Middle frontal gyrus (tissue), 1 donor: ENCODE results near the gene ZNF821.
"Not testable (repeated sequence)": the region's sequence is repeated elsewhere in the genome, so short reads cannot be mapped to it uniquely, and the experiment has no call there.

ENCODE experiments used
- DNase-seq: peaks from one replicate; pipeline ENCODE4 v3.0.0-alpha.2; 2015; ENCODE audit warnings: low spot score; ENCODE audit errors: extremely low spot score

ZNF821 gene

DNA sequence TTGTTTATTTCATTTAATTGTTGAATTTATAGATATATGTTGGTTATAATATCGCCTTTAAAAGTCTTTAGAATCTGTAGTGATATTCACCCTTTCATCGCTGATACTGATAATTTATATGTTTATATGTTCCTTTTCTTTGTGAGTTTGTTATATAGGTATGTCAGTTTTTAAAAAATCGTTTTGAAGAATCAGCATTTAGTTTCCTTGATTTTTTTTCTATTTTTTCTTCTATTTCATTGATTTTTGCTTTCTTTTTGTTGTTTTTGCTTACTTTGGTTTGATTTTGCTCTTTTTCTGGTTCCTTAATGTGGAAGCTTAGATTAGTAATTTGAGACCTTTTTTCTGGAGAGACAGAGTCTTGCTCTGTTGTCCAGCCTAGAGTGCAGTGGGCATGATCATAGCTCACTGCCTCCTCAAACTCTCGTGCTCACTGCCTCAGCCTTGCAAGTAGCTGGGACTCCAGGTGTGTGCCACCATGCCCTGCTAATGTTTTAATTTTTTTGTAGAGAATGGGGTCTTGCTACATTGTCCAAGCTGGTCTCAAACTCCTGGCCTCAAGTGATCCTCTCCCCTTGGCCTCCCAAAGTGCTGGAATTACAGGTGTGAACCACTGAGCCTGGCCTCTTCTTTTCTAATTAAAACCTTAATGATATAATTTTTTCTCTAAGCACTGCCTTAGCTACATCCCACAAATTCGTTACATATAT is 18.8 kb upstream of the ZNF821 start:
- DNase-seq: no peak

DNA sequence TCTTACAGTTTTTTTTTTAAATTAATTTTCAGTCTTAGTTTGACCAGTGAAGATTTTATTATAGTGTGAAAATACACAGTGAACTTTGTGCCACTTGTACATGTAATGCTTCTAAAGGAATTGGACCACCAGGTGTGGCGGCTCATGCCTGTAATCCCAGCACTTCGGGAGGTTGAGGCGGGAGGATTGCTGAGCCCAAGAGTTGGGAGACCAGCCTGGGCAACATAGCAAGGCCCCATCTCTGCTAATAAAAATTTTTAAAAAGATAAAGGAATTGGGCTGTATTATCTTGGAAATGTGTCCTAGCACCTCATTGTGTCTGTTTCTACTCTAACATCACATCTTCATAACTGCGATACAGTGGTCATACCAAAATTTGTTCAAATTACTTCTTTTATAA is 15.2 kb upstream of the ZNF821 start:
- DNase-seq: no peak

DNA sequence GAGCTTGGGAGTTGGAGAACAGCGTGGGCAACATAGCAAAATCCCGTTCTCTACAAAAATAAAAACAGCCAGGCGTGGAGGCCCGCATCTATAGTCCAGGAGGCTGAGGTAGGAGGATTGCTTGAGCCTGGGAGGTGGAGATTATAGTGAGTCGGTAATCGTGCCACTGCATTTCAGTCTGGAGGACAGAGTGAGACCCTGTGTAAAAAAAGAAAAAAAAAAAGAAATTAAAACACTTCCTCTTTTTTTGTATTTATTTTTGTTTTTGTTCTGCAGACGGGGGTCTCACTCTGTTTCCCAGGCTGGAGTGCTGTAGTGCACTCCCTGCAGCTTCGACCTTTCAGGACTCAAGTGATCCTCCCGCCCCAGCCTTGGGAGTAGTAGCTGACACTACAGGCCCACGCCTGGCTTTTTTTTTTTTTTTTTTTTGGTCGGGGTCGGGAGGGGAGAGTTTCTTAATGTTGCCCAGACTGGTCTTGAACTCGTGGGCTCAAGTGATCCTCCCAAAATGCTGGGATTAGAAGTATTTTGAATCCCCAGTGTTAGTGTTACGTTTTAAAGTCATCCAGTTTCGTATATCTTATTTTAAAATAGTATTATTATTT is 12.9 kb upstream of the ZNF821 start:
- no peak for DNase-seq

GRCh38 chr16:71895679-71896365 is 11.8 kb upstream of the ZNF821 start:
- no peak for DNase-seq

DNA sequence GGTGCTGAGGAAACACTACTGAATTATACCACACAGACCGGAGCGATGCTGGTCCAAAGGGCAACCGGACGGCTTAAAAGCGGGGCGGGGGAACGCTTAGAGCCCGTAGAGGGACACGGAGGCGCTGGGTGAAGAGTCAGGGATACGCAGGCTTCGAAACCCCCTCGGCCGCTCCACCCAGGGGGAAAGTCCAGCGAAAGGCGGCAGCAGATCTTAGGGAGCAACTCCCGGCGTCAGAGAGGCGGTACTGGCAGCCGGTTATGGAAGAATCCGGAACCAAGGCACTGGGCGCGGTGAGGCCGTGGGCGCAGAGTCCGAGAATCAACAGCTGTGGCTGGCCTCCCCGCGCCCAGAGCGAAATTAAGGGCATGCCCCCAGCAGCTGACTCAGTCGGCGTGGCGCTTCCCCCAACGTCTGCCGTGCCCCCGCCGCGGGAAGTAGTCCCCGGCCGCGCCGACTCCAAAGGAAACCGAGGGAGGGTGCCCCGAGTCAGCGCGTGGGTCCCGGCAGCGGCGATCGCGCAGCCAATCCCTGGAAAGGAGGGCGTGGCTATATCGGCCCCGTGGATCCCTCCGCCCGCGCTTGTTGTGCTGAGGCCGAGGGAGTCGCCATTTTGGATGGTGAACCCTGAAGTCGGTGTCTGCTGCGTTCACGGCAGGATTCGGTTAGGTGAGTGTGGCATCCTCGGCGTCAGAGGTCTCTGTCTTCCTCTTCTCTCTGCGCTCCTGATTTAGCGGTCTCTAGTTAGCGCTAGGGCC is 11.1 kb upstream of the ZNF821 start, which contains the start of gene IST1:
Gene IST1 (plus strand): TSS at position 611 of the 758 bp plus-strand sequence. CDS start 20,110 bp downstream, outside the sequence.
- DNase-seq: peak; percentile 97

- DNase-seq: no peak
Observed at GRCh38 chr16:71894229-71894920, 10.4 kb upstream of the ZNF821 start.

DNA sequence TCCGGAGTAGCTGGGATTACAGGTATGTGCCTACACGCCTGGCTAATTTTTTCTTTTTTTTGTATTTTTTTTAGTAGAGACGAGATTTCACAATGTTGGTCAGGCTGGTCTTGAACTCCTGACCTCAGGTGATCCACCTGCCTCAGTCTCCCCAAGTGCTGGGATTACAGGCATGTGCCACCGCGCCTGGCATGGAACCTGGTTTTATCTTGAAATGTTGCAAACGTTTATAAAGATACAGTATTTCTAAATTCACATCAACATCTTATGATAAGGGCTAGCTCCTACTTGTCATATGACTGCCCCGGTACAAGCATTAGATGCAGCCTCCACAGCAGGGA is 9.9 kb upstream of the ZNF821 start:
- DNase-seq: no peak

GRCh38 chr16:71889147-71889546 is 5.2 kb upstream of the ZNF821 start:
- DNase-seq: no peak

DNA sequence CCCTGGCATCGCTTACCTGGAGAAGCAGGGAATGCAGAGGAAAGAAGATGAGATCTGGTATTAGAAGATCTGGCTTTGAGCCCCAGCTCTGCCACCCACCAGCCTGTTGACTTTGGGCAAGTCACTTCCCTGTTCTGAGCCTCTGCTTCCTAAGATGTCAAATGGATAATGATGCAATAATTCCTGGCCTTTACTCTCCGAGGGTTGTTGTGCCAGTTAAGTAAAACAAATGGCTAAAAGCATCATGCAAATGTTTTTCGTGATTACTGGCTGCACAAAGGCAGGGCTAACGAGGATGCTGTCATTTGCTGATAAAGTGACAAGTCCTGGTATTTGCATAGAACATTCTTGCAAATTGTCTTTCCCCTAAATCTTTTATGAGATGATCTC is 1.3 kb upstream of the ZNF821 start:
- no peak for DNase-seq

DNA sequence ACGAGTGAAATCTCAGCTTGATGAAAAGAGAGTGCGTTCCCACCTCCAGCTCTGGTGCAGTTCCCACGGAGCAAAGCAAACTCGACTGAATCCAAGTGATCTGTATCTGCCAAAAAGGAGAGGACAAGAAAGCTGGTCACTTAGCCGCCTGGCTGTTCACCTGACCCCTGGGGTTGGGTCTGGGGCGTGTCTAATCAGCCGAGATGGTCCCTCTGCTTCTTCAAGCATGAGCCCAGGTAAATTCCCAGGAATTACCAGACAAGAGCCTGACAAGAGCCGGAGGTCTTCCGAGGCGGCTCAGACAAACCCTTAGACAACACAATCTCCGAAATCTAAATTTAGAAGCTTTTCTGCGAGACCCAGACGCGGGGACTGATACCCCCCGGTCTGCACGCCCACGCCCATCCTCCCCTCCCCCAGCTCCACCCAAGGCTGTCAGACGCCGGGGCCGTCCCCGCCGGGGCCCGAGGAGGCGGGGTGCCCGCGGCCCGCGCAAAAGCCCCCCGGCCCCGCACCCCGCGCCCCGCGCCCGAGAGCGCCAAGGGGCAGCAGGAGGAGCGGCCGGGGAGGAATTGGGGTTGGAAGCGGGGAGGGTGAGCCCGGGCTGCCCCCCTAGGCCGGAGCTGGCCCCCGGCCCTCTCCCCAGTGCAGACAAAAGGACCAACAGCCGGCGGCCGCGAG is 674 bp downstream of the ZNF821 start:
- DNase-seq: peak; percentile 10

GRCh38 chr16:71882505-71883167 is 1.3 kb downstream of the ZNF821 start:
- peak; percentile 41 for DNase-seq

GRCh38 chr16:71880176-71880575 is 3.8 kb downstream of the ZNF821 start:
- no peak for DNase-seq

DNA sequence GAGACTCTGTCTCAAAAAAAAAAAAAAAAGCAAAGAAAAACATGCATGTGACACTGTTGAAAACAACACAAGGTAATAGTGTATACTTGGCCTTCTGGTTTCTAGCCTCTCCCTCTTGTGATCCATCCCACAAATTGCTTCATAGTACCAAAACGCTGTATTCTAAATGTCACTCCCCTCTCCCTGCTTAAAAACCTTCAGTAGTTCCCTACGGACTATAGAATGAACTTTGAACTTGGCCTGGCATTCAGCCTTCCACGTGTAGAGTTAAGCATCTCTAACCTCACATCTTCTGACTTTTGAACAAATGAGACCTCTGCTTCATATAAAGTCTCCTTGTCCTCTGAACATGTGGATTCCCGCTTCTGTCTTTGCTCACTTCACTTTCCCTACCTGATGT is 5.1 kb downstream of the ZNF821 start:
- no peak for DNase-seq

DNA sequence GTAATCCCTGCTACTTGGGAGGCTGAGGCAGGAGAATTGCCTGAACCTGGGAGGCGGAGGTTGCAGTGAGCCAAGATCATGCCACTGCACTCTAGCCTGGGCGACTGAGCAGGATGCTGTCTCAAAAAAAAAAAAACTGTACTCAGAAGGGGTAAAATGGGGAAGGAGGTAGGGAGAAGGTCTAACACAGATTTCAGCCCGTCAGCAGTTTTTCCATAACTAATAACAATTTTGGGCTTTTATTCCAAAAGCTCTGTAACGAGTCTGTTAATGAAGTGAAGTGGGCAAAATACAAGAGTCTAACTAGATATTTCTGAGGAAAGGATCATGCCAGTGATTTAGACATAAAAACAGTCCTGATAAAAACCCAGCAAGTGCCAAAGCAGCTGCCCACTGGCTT is 10.8 kb downstream of the ZNF821 start:
- DNase-seq: no peak

- no peak for DNase-seq
Observed at GRCh38 chr16:71870818-71871217, 13.2 kb downstream of the ZNF821 start.

DNA sequence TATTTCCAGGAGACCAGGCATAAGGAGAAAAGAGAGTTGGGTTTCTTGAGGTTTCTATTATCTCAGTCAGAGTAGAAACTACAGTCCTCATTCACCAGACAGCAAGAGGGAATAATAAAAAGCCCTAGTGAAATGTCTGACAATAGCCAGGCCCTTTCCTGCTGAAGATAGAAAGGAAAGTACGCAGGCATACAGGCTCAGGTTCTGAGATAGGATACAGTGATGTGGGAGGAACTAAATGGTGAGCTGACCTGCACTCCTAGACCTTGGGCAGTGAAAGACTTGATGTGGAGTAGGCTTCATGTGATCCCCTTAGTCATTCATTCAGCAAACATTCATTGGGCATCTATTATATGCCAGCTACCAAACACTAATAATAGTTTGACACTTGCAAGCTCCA is 14.9 kb downstream of the ZNF821 start:
- DNase-seq: no peak

GRCh38 chr16:71867939-71868338 is 16.0 kb downstream of the ZNF821 start:
- DNase-seq: peak; percentile 15

- not testable (repeated sequence) for DNase-seq
Observed at GRCh38 chr16:71867175-71867574, 16.8 kb downstream of the ZNF821 start.

- no peak for DNase-seq
Observed at GRCh38 chr16:71865173-71865863, 18.7 kb downstream of the ZNF821 start.

- no peak for DNase-seq
Observed at GRCh38 chr16:71863995-71864394, 20.0 kb downstream of the ZNF821 start.
